K562 (cell line): ENCODE measurements around the gene C17orf113. TPM values are rescaled to one million over a fixed set of nuclear protein-coding genes. Genes with fewer than 3 reads are reported as not detected.

Experiments
- ATAC-seq: fragments of 200-7000 bp; cut with Tn5 transposase; 3 replicates; pipeline ENCODE4 v1.9.1; 2020; ENCODE audit warnings: moderate library complexity
- BruUV-seq: library from RNA; stranded (reverse); fragments of 400-500 nt; replicated peaks from 2 replicates; lab custom pipeline; 2021; lab: Mats Ljungman, UMichigan
- CTCF ChIA-PET: fragments of 300-600 bp; formaldehyde crosslinking; extraction: SDS; loops from one replicate; lab custom pipeline; 2021; ENCODE audit warnings: low intra/inter-chr PET ratio; lab: Yijun Ruan, JAX
- POLR2A ChIA-PET: fragments of 300-600, 350-650 bp; sonication (Branson Sonifier 250); formaldehyde crosslinking; extraction: SDS; loops from one replicate; lab custom pipeline; 2021; ENCODE audit warnings: antibody characterized with exemption, inconsistent platforms; lab: Yijun Ruan, JAX
- DNase-seq, 4 experiments: peaks; one replicate each; pipeline versions ENCODE4 v3.0.0 to v3.0.0-alpha.2; 2011 to 2018; ENCODE audit warnings: low spot score in 3 of 4, mixed read lengths in 3 of 4; ENCODE audit errors: extremely low read depth in 1 of 4
- FAIRE-seq: peaks from 2 replicates; lab custom pipeline; 2011; peaks lifted over from hg19 to GRCh38; lab: Jason Lieb, UNC
- H2AFZ ChIP-seq: 2 replicates; pipeline ENCODE4 v1.6.0; 2011; ENCODE audit warnings: low read depth, low read length, control low read depth, inconsistent platforms
- H3K27ac ChIP-seq: fragments of 200-600 bp; 3 replicates; pipeline ENCODE4 v1.8.0; 2011; ENCODE audit warnings: low read depth, mild to moderate bottlenecking, control low read depth, inconsistent platforms, low read length, moderate library complexity, mixed read lengths; ENCODE audit errors: extremely low read depth
- H3K27me3 ChIP-seq, 2 experiments: fragments of 300-600 bp in 1 of 2; 2 replicates in 1 of 2; 3 replicates in 1 of 2; pipeline versions ENCODE4 v1.6.0 to v1.8.0; 2011; ENCODE audit warnings: inconsistent platforms in 2 of 2, low read length in 2 of 2, mild to moderate bottlenecking in 1 of 2, mixed read lengths in 1 of 2, moderate library complexity in 1 of 2; ENCODE audit not compliant: control insufficient read depth in 2 of 2, insufficient read depth in 2 of 2
- H3K36me3 ChIP-seq: fragments of 300-600 bp; 3 replicates; pipeline ENCODE4 v1.8.0; 2011; ENCODE audit warnings: mild to moderate bottlenecking, low read length, inconsistent platforms; ENCODE audit not compliant: control insufficient read depth, insufficient read depth
- H3K4me1 ChIP-seq, 2 experiments: fragments of 200-600 bp in 1 of 2; replicated peaks in 1 of 2; 2 replicates in 1 of 2; 3 replicates in 1 of 2; pipeline versions ENCODE4 v1.5.1 to v1.8.0; 2011; ENCODE audit warnings: inconsistent platforms in 2 of 2, low read length in 2 of 2, mild to moderate bottlenecking in 1 of 2, mixed read lengths in 1 of 2, moderate library complexity in 1 of 2; ENCODE audit not compliant: control insufficient read depth in 2 of 2, insufficient read depth in 2 of 2
- H3K4me2 ChIP-seq: 2 replicates; pipeline ENCODE4 v1.6.1; 2011; ENCODE audit warnings: low read length, control low read depth, inconsistent platforms, mixed read lengths; ENCODE audit not compliant: insufficient read depth
- H3K4me3 ChIP-seq: fragments of 200-600 bp; sonication (generic), shearing (Covaris generic); 2 replicates; pipeline ENCODE4 v1.5.1; 2016; ENCODE audit warnings: control low read depth, inconsistent platforms
- H3K79me2 ChIP-seq: fragments of 200-600 bp; 3 replicates; pipeline ENCODE4 v1.8.0; 2011; ENCODE audit warnings: low read length, inconsistent platforms; ENCODE audit not compliant: control insufficient read depth, insufficient read depth
- H3K9ac ChIP-seq, 2 experiments: 2 replicates each; pipeline versions ENCODE4 v1.6.0 to v1.6.1; 2011; ENCODE audit warnings: low read depth in 2 of 2, low read length in 2 of 2, control low read depth in 1 of 2, inconsistent platforms in 1 of 2, mild to moderate bottlenecking in 1 of 2, mixed read lengths in 1 of 2; ENCODE audit not compliant: insufficient read depth in 1 of 2
- H3K9me1 ChIP-seq: one replicate; pipeline ENCODE4 v1.6.0; 2011; ENCODE audit warnings: inconsistent platforms, mild to moderate bottlenecking, low read length, moderate library complexity; ENCODE audit not compliant: control insufficient read depth, insufficient read depth
- H3K9me3 ChIP-seq: replicated peaks from 2 replicates; pipeline ENCODE4 v1.5.1; 2011; ENCODE audit warnings: low read depth, low read length, inconsistent platforms; ENCODE audit not compliant: control insufficient read depth, insufficient read depth
- H4K20me1 ChIP-seq: replicated peaks from 2 replicates; pipeline ENCODE4 v1.6.1; 2011; ENCODE audit warnings: low read length, inconsistent platforms, mixed read lengths; ENCODE audit not compliant: control insufficient read depth, insufficient read depth
- CEBPB ChIP-seq: fragments of 450-650 bp; IDR thresholded peaks from 2 replicates; pipeline ENCODE4 v1.6.1; 2016; ENCODE audit warnings: missing genetic modification characterization, missing compliant biosample characterization
- CTBP1 ChIP-seq: fragments of 450-650 bp; IDR thresholded peaks from 2 replicates; pipeline ENCODE4 v1.6.1; 2016; ENCODE audit warnings: borderline replicate concordance
- FOXK1 ChIP-seq: sonication (generic); formaldehyde crosslinking; IDR thresholded peaks from 2 replicates; pipeline ENCODE4 v1.8.0; 2022; ENCODE audit warnings: missing genetic modification reagents, mild to moderate bottlenecking, borderline replicate concordance
- GMEB1 ChIP-seq: fragments of 250-450 bp; sonication (Bioruptor Pico); IDR thresholded peaks from 2 replicates; pipeline ENCODE4 v1.4.0; 2020; ENCODE audit warnings: mild to moderate bottlenecking
- KLF1 ChIP-seq: fragments of 450-650 bp; IDR thresholded peaks from 2 replicates; pipeline ENCODE4 v1.6.1; 2016; ENCODE audit warnings: missing genetic modification characterization, missing compliant biosample characterization
- KLF13 ChIP-seq: fragments of 450-650 bp; IDR thresholded peaks from 2 replicates; pipeline ENCODE4 v1.6.1; 2016; ENCODE audit warnings: missing genetic modification characterization, low read depth, mild to moderate bottlenecking, missing compliant biosample characterization, moderate library complexity, borderline replicate concordance
- MCM7 ChIP-seq, 2 experiments: fragments of 450-650 bp; IDR thresholded peaks; 2 replicates each; pipeline ENCODE4 v1.6.1; 2016 to 2018
- NRF1 ChIP-seq, 2 experiments: fragments of 450-650 bp; IDR thresholded peaks in 1 of 2; conservative IDR thresholded peaks in 1 of 2; 2 replicates each; pipeline ENCODE4 v1.6.1; 2014; ENCODE audit warnings: mild to moderate bottlenecking in 2 of 2
- PHB2 ChIP-seq: fragments of 450-650 bp; IDR thresholded peaks from 2 replicates; pipeline ENCODE4 v1.6.1; 2017; ENCODE audit warnings: low read depth
- SMC3 ChIP-seq: conservative IDR thresholded peaks from 2 replicates; pipeline ENCODE4 v1.6.1; 2011; ENCODE audit warnings: low read depth, low read length, improper control_type of control experiment; ENCODE audit not compliant: insufficient read depth
- TBL1XR1 ChIP-seq, 2 experiments: IDR thresholded peaks; 2 replicates each; pipeline ENCODE4 v1.6.1; 2012; ENCODE audit warnings: improper control_type of control experiment in 2 of 2, low read length in 2 of 2, mild to moderate bottlenecking in 1 of 2
- TCF7 ChIP-seq: sonication (generic); IDR thresholded peaks from 2 replicates; pipeline ENCODE4 v1.6.1; 2016; ENCODE audit warnings: antibody characterized with exemption, borderline replicate concordance
- ZEB2 ChIP-seq: fragments of 450-650 bp; IDR thresholded peaks from 2 replicates; pipeline ENCODE4 v1.6.1; 2016
- ZNF175 ChIP-seq: fragments of 200-800 bp; sonication (Bioruptor generic); IDR thresholded peaks from 2 replicates; pipeline ENCODE4 v1.6.1; 2016; ENCODE audit warnings: low read depth, mild to moderate bottlenecking, missing genetic modification characterization, missing compliant biosample characterization
- ZNF217 ChIP-seq: sonication (generic); formaldehyde crosslinking; IDR thresholded peaks from 2 replicates; pipeline ENCODE4 v1.8.0; 2022; ENCODE audit warnings: mild to moderate bottlenecking, missing genetic modification reagents
- ZNF239 ChIP-seq: fragments of 250-450 bp; sonication (Bioruptor Pico); IDR thresholded peaks from 2 replicates; pipeline ENCODE4 v1.4.0; 2020; ENCODE audit warnings: mild to moderate bottlenecking
- ZNF263 ChIP-seq: sonication (generic); formaldehyde crosslinking; IDR thresholded peaks from 2 replicates; pipeline ENCODE4 v1.8.0; 2022; ENCODE audit warnings: mild to moderate bottlenecking, missing genetic modification reagents, borderline replicate concordance
- ZNF408 ChIP-seq: fragments of 250-450 bp; sonication (Bioruptor Pico); IDR thresholded peaks from 2 replicates; pipeline ENCODE4 v1.4.0; 2020; ENCODE audit warnings: low read depth, mild to moderate bottlenecking, moderate library complexity
- ZNF764 ChIP-seq: fragments of 250-450 bp; sonication (Bioruptor Pico); IDR thresholded peaks from 2 replicates; pipeline ENCODE4 v1.4.0; 2020; ENCODE audit warnings: low read depth, mild to moderate bottlenecking, moderate library complexity
- ZNF785 ChIP-seq: fragments of 250-450 bp; sonication (Bioruptor Pico); IDR thresholded peaks from 2 replicates; pipeline ENCODE4 v1.4.0; 2020; ENCODE audit warnings: mild to moderate bottlenecking
- WGBS: fragments of 100-300 bp; shearing (Covaris generic); methylation state at CpG from one replicate; pipeline ENCODE4 v1.1.6; 2016; ENCODE audit warnings: low coverage, mixed read lengths; ENCODE audit not compliant: insufficient coverage; ENCODE audit errors: missing lambda C conversion rate; 5-methylcytosine and 5-hydroxymethylcytosine counted together
- in situ Hi-C: fragments of 300-500 bp; cut with MboI; formaldehyde crosslinking; loops from 4 replicates; pipeline ENCODE4 v1.15.0; 2018; ENCODE audit warnings: inconsistent platforms, mixed read lengths
- intact Hi-C: fragments of 100-400 bp; cut with micrococcal nuclease; formaldehyde crosslinking; loops from 2 replicates; pipeline ENCODE4 v1.14.2; 2022
- polyA plus RNA-seq, 8 experiments: library from polyadenylated mRNA; depleted of rRNA in 4 of 8; stranded (reverse) in 5 of 8; unstranded in 3 of 8; fragments of >200 nt; fragmentation: Nextera tagmentation in 2 of 8; fragmentation: Illumina TruSeq in 1 of 8; extraction: Ambion mirVana in 2 of 8; extraction: Trizol in 1 of 8; gene quantifications; 2 replicates each; pipeline versions ENCODE4 v1.2.1 to v1.2.3, GENCODE V29; 2011 to 2014; ENCODE audit warnings: inconsistent platforms in 1 of 8, missing spikeins in 1 of 8
- total RNA-seq, 7 experiments: library from RNA; depleted of rRNA in 6 of 7; stranded (reverse); fragments of >200 nt in 6 of 7; fragmentation: Illumina TruSeq in 2 of 7; extraction: Trizol in 2 of 7; gene quantifications; 2 replicates each; pipeline versions ENCODE4 v1.2.1 to v1.2.3, GENCODE V29; 2011 to 2021; ENCODE audit warnings: low replicate concordance in 1 of 7
- TF ChIP-seq, protein P1 (sequence below): sonication (generic); IDR thresholded peaks from 2 replicates; pipeline ENCODE4 v1.6.1; 2016

Gene C17orf113
- total and polyA plus RNA-seq, 9 of the 15 experiments (the other 6 are each of a cell fraction or from before 2014, with no cell fraction given) = 0.10 to 1.2 (median 0.31) TPM

- intact Hi-C loops (no loop called here), in situ Hi-C loops (no loop called here)
- Histone ChIP-seq H3K4me1 (peaks cover 30 to 32% of the 10 kb centered on the region in 2 experiments), H3K9me3 (no peaks in the 10 kb centered on the region), H3K79me2 (no peaks in the 10 kb centered on the region), H3K36me3 (no peaks in the 10 kb centered on the region), H2AFZ (peak overlapping the region; percentile 74), H3K9me1 (no peaks in the 10 kb centered on the region), H3K4me2 (peak overlapping the region; percentile 48; the same call in 1 of the 2 replicates), H3K27me3 (peaks cover 0 to 9% of the 10 kb centered on the region in 2 experiments; a peak in 1 of 5 replicates), H4K20me1 (no peaks in the 10 kb centered on the region; the same call in 1 of the 2 replicates), H3K4me3 (no peak overlapping the region), H3K27ac (no peak overlapping the region), H3K9ac (peak overlapping the region in 1 of 2 experiments; percentile 38; a peak in 3 of 4 replicates)
- WGBS = 3% methylated on average over 7 of the region's 8 CpGs
- FAIRE-seq (peak; percentile 92), DNase-seq (peak in 1 of 4 experiments; percentile 70), ATAC-seq (peak; percentile 89)
- ChIA-PET CTCF (no interaction called here), POLR2A (interaction anchor here (0.5 to 1.7 kb wide), 8 partner anchors 10 to 102 kb away, joined by 3 to 4 read pairs (median 3); no protein-coding TSS in a partner anchor)
- BruUV-seq = no TSS peak
- no peak for TF ChIP-seq KLF1
- TF ChIP-seq NRF1 (conservative IDR thresholded peaks at IDR 0.05 in 1 of 2, IDR thresholded peaks at IDR 0.05 in 1 of 2) = peak; percentile 32 to 54; a peak in 3 of 4 replicates
- TF ChIP-seq ZNF408 (CRISPR knock-in tag) = no peak
- TF ChIP-seq ZEB2 = 0 out of 2 replicates have a peak, but pooled peaks have one; percentile 46
- TF ChIP-seq ZNF239 (CRISPR knock-in tag) = no peak
- TF ChIP-seq, protein P1, sequence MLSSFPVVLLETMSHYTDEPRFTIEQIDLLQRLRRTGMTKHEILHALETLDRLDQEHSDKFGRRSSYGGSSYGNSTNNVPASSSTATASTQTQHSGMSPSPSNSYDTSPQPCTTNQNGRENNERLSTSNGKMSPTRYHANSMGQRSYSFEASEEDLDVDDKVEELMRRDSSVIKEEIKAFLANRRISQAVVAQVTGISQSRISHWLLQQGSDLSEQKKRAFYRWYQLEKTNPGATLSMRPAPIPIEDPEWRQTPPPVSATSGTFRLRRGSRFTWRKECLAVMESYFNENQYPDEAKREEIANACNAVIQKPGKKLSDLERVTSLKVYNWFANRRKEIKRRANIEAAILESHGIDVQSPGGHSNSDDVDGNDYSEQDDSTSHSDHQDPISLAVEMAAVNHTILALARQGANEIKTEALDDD = no peak
- TF ChIP-seq TBL1XR1 (IDR thresholded peaks at IDR 0.05; ENCODE audit: low read length in 2 of 2) = 0 out of 4 replicates have a peak, but pooled peaks of 1 of the 2 experiments have one; percentile 19
- TF ChIP-seq CTBP1 = peak; percentile 63; the same call in 1 of the 2 replicates
- no peak for TF ChIP-seq SMC3
- TF ChIP-seq TCF7 = no peak
- no peak for TF ChIP-seq ZNF217 (CRISPR knock-in tag)
- no peak for TF ChIP-seq MCM7 (IDR thresholded peaks at IDR 0.05)
- no peak for TF ChIP-seq KLF13 (tag)
- TF ChIP-seq ZNF785 (CRISPR knock-in tag) = no peak
- no peak for TF ChIP-seq ZNF175 (CRISPR knock-in tag)
- no peak for TF ChIP-seq ZNF764
- TF ChIP-seq ZNF263 = no peak
- no peak for TF ChIP-seq CEBPB (tag)
- TF ChIP-seq GMEB1 (CRISPR knock-in tag) = no peak
- no peak for TF ChIP-seq FOXK1 (CRISPR knock-in tag)
- TF ChIP-seq PHB2 = no peak
Measured at GRCh38 chr17:42090964-42091790, 40.8 kb upstream of the C17orf113 start.
